HG03108 (cell line): Measurements from ENCODE around the gene PID1.
"Not testable (repeated sequence)": the region's sequence is repeated elsewhere in the genome, so short reads cannot be mapped to it uniquely, and the experiment has no call there.

ENCODE experiments used
- ATAC-seq: cut with Tn5 transposase; IDR thresholded peaks from one replicate; pipeline ENCODE4 v1.9.1; 2021; ENCODE audit warnings: moderate library complexity; ENCODE audit not compliant: unreplicated experiment

Gene PID1

GRCh38 chr2:229220254-229220653 lies 50.8 kb downstream of the PID1 start:
- no peak for ATAC-seq

DNA sequence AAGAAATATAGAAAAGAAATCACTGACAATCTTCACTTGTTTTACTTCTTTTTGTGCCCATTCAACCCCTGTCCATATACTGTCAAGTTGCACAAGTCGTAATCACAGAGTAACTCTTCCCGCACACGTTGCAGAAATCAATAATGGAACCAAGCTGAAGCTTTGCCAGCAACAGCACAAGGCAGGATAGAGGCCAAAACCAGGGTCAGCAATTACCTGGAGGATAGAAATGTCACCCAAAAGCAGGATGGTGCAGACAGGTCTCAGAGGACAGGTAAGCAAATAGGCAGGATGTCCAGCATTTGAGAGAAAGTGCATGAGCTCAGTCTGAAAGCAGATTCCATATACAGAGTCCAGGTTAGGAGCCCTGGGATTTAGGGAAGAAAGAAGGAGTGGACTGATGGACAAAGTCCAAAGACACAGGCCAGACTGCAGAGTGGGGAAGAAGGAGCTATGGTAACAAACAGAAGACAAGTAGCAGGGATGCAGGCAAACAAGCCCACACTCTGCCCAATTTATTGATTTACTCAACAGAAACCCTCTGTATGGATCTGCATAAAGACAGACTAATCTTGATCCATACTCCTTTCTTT lies 52.7 kb downstream of the PID1 start:
- ATAC-seq = no peak

DNA sequence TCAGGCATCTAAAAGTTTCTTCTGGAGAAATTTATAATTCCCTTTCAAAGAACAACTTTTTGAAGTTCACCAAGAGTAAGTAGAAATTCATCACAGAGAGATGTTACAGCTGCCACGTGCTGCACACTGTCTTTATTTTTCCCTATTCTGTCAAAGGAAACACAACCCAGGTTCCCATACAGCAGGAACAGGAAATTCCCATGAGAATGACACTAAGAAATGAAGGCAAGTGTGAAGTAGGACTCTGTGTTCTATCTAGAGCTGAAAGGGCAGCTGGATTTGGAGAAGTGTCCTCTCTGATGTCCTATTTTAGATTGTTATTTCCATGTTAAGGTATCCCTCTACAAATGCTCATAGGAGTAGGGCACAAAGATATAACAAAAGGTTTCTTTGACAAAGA lies 58.8 kb downstream of the PID1 start:
- no peak for ATAC-seq

GRCh38 chr2:229210641-229211040 lies 60.4 kb downstream of the PID1 start:
- ATAC-seq = no peak

DNA sequence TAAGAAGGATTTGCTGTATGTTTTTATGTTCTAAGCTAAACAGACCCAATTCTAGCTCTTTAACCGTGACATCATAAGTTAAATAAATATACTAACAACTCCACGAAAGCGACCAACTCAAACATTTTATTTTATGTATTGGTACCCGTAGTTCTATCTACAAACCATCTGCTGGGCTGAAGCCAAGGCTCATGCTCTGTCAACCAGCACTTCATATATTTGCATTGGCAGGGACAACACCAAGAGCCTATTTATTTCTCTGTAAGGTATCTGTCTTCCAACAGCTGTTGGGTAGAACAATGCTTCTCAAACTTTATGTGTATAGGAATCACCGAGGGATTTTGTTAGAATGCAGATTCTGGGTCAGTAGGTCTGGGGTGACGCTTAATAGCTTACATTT lies 64.5 kb downstream of the PID1 start:
- no peak for ATAC-seq

- ATAC-seq = no peak
Measured at GRCh38 chr2:229205704-229206103, 65.4 kb downstream of the PID1 start.

- no peak for ATAC-seq
Measured at GRCh38 chr2:229202646-229203045, 68.4 kb downstream of the PID1 start.

DNA sequence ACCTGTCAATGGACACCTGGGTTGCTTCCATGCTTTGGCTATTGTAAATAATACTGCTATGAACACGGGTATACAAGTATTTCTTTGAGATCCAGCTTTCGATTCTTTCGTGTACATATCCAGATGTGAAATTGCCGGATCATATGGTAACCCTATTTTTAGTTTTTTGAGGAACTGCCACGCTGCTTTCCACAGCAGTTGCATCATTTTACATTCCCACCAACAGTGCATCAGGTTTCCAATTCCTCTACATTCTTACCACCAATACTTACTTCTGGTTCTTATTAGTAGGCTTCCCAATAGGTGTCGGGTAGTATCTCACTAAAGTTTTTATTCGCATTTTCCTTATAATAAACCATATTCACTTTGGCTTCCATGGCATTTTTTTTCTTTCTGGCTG lies 69.6 kb downstream of the PID1 start:
- ATAC-seq = no peak

DNA sequence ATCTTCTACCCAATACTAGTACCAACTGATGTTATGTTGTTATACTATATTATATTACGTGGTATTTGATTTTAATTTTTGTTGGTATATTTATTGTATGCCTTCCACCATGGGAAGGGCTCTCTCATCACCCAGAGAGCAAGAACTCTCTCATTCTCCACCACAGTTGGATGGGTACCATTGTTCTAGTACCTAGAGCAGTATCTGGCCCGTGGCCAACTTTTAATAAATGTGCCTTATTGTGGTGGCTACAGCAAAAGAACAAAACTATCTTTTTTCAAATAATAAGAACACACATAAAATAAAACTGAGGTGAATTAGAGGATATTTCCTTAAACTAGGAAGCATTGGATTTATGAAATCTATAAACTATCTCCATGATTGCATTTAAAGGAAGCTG lies 71.8 kb downstream of the PID1 start:
- no peak for ATAC-seq

DNA sequence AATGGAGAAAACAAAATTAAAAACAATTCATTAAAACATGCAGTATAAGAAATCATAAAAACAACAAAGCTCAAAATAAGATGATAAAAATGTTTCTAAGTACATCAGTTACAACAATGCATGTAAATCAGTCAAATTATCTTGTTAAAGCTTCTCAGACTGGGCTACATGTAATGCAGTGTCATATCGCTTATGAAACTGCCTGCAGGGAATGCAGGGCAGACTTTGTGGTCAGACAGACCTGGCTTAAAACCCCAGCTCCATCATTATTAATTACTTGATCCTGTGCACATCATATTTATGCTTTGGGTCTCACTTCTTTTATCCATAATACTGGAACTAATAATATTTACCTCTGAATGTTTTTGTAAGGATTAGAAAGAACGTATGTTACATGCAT lies 74.6 kb downstream of the PID1 start:
- no peak for ATAC-seq

- ATAC-seq = no peak
Measured at GRCh38 chr2:229195346-229195947, 75.6 kb downstream of the PID1 start.

DNA sequence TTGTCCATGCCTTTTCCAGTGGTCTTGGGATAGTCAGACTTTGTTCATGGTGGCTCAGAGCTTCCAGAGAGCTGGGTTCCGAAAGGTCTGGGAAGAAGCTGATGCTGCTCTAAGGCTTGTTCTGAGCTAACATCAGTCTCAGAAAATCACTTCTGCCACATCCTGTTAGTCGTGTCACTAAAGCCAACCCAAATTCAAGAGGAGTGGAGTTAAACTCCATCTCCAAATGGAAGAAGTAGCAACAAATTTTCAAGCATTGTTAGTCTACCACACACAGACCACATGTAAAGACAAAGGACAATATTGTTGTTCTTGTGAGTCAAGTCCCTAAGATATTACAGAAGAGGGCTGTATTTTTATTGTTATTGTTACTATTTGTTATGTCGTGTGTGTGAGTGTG lies 77.8 kb downstream of the PID1 start:
- no peak for ATAC-seq

GRCh38 chr2:229191413-229191812 lies 79.7 kb downstream of the PID1 start:
- no peak for ATAC-seq

GRCh38 chr2:229187123-229187522 lies 84.0 kb downstream of the PID1 start:
- not testable (repeated sequence) for ATAC-seq

DNA sequence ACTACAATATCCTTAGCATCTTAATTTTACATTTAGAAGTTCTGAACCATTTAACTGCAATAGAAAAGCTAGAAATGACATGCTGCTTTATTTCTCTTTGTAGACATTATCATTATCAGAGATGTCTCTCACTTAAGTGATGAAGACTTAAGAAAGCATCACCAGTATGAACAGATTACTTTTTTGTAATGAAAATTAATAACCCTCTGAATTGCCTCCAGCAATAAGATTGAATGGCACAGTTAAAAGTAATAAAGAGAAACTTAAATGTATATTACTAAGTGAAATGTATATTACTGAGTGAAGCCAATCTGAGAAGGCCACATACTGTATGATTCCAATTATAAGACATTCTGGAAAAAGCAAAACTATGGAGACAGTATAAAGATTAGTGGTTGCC lies 89.4 kb downstream of the PID1 start:
- ATAC-seq = no peak

DNA sequence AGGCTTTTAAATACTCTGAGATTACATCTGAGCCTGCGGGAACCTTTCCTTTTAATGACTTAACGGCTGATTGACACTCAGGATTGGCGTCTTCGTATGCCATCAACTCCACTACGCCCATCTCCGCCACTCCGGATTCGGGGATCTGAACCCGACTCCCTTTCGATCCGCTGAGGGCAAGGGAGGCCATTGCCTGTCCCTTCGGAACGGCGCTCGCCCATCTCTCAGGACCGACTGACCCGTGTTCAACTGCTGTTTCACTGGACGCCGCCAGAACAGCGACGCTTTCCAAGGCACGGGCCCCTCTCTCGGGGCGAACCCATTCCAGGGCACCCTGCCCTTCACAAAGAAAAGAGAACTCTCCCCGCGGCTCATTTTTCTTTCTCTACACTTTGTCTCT lies 90.4 kb downstream of the PID1 start:
- ATAC-seq = no peak

DNA sequence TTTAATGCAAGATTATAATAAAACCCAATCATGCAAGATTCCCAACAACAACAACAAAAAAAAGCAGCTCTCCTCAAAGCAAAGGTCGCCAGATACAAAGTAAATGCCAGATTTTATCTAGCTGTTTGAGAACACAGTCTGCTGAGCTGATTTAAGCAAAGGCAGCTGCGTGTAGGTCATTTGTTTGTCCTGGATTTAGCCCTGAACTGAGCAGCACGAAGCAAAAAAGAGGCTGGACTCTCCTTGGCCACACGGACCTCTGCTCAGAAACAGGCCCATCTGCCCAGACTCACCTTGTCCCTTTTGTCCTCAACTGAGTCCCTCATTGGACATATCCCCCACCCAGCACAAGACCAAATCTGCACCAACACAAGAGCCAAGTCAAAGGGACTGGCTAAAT lies 91.5 kb downstream of the PID1 start:
- no peak for ATAC-seq

GRCh38 chr2:229178706-229179105 lies 92.4 kb downstream of the PID1 start:
- ATAC-seq = no peak

GRCh38 chr2:229178117-229178516 lies 93.0 kb downstream of the PID1 start:
- ATAC-seq = no peak

DNA sequence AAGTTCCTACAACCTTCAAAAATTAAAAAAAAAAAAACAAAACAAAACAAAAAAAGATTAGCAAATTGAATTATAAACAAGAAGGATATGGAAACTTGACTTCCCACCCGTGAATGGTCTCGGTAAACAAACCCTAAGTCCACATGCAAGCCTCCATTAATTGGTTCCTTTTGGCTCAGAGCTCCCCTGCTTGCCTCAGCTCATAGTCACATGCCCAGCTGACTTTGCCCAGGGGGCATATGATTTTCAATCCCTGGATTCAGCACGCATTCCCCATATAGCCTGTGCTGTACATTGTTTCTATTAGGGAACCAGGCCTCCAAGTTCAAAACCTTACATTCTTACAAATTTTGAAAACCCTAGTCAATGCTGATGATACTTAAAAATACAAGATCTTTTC lies 95.0 kb downstream of the PID1 start:
- ATAC-seq = no peak

DNA sequence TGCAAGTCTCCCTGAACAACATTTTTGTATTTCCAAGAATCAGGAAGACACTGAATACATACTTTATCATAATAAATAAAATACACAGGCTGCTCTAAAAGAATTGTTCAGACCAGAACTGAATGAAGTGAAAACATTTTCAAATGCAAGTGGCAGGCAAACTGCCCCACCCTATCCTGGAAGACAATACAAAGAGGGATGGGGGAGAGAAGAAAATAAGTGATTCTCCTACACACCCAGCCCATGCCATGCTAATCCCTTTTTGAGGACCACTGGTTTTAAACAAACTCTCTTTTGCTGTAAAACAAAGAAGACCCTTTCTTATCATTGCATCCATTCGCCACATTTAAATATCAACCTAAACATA lies 95.6 kb downstream of the PID1 start:
- no peak for ATAC-seq

GRCh38 chr2:229174794-229175496 lies 96.1 kb downstream of the PID1 start:
- ATAC-seq = no peak
